HG02840 (cell line): Measurements from ENCODE around the gene SPSB4.
A peak's percentile ranks its signal among the peaks of the same experiment; 100 is the strongest.

Experiments used
- ATAC-seq: cut with Tn5 transposase; IDR thresholded peaks from one replicate; pipeline ENCODE4 v1.9.1; 2021; ENCODE audit warnings: mild to moderate bottlenecking, moderate library complexity, moderate number of reproducible peaks; ENCODE audit not compliant: unreplicated experiment, low FRiP score

SPSB4 gene

GRCh38 chr3:141148770-141149169, 97.6 kb downstream of the SPSB4 start:
- no peak for ATAC-seq

DNA sequence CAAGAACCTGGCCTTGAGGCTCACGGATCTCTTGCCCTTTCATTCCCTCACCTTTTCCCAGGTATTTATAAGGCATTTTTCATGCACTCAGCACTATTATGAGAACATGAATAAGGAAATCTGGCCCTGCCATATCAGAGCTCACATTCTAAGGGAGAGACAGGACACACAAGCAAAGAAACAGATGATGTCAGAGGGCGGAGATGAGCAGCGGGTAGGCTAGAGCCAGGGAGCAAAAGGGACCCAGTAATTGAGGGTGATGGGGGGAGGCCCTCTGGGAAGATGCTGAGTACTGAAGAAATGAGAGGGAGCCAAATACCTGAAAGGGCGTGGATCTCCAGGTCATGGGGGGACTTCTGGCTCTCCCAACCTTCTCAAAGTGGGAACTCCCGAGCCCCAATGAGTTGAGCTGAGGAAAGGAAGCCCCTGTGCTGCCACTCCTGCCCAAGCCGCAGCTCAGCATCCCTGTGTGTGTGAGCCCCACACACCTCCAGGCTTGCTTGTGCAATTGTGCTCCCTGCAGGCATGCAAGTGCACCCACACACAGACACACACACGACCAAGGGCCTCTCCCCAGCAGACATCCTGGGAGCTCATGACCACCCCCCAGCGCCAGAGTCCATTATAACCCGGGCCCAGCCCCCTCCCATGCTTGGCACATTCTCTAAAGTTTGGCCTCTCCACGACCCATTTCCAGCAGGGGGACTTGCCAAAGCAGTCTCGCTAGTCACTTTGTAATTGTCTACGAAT, 99.1 kb downstream of the SPSB4 start:
- ATAC-seq: no peak

DNA sequence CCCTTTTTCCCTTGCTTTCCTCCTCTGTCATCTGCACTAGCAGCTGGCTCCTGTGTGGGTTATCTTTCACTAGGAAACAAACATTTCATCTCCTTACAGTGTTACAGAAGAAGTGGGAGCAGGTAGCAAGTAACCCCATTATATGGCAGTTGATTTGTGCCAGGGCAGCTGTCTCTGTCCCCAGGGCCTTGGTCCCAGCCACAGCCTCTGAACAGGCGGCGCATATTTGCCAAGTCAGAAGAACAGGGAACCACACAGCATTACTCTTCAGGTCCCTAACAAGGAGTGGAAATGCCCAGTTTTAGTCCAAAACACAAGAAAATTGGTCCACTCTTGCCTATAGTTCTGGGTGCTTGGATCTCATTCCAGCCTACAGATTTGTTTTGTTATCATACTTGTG, 99.8 kb downstream of the SPSB4 start:
- ATAC-seq: no peak

DNA sequence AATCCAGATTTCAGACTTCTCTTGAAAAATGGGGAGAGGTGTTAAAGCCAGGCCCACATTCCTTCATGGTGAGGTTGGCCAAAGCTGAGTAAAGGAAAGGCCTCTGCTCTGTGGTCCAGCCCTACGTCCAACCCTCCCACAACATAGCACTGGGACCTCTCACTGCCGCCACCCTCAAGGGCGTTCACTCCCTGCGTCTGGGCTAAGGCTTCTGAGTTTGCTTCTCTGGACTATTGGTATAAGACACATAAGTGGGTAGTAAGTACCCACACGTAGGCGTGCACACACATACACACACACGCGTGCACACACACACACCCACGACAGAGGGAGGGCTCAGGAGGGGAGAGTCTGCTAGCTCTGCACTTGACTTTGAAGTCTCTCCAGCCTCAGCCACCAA, 100.3 kb downstream of the SPSB4 start:
- ATAC-seq: no peak

DNA sequence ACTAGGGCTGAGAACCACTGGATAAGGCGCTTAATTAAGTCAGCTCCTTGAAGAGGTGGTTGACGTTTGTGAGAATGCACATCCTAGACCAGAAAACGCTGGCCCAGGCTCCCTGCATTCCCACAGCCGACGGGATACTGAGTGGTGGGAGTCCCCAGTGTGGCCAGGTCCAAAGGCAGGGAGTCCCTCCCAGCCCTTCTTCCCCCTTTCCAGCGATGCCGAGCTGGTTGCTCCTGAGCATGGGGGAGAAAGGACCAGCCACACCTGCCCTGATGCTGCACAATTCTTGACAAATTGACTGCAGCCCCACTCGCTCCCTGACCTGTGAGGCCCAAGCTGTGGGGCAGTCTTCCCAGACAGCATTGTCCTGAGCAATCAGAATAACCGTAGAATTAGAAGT, 101.0 kb downstream of the SPSB4 start:
- no peak for ATAC-seq

DNA sequence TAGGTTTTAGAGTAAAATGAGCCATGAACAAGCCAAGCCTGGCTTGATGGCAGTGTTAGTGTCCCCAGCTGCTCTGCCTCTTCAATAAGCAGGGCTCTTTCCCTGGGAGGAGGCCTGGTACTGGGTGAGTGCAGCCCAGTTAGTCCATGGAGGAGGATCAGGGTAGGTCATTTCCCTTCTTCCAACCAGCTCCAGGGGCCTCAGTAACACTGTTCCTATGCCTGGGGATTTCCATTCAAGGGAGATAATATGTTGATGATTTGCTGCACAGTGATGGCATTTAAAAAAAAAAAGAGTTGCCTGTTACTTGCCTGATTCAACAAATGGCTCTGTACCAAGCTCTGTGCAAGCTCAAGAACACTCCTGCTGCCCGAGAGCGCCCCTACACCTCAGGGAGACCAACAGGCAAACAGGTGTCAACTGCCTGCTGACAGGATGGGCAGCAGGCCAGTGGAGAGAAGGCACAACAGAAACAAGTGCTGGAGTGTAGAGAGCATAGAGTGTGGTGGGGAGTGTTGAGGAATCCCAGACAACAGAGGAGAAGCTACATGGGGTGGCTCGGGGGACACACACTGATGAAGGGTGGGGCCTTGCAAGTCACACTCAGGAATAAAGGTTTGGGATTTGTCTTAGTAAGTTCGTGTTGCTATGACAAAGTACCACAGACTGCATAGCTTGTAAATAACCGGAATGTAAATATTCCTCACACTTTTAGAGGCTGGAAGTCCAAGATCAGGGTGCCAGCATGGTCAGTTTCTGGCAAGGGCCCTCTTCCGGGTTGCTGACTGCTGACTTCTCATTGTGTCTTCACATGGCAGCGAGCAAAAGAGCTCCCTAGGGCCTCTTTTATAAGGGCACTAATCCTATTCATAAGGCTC, 101.9 kb downstream of the SPSB4 start:
- no peak for ATAC-seq

DNA sequence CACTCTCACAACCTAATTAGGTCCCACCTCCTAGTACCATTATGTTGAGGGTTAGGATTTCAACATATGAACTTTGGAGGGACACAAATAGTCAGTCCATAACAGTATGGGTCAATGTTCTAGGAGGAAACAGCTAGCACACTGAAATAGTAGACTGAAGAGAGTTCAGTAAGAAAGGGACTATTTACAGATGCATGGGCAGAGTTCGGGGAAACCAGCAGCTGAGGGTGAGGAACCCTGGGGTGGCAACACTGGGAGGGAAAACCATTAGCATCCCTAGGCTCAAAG, 102.5 kb downstream of the SPSB4 start:
- no peak for ATAC-seq

DNA sequence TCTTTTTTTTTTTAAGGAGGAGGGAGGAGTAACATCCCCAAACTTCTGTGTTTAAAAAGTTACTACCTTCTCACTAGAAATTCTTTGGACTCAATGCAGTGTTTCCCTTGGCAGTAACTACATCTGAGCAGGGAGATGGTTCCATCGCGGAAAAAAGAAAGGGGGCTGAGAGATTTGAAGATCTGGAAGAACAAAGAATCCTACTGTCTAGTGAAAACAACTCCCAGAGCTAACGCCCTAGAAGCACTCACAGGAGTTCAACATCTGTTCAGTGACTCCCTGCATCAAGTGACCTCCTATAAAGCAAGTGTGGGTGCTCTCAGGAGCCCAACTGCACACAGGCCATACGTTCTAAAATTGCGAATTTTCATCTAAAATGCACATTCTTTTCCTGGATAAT, 113.7 kb downstream of the SPSB4 start:
- no peak for ATAC-seq

DNA sequence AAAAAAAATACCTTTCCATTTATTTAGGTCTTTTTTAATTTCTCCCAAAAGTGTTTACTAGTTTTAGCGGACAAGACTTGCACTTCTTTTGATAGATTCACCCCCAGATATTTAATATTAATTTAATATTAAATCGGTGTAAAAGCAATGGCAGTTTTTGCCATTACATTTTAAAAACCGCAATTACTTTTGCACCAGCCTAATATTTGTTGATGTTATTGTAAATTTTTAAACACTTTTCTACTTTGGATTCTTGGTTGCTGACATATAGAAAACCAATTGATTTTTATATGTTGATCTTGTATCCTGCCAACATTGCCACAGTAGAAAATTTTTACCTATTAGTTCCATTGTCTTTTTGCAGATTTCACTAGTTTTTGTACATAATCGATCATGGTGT, 116.5 kb downstream of the SPSB4 start:
- no peak for ATAC-seq

GRCh38 chr3:141170678-141171295, 119.6 kb downstream of the SPSB4 start:
- no peak for ATAC-seq

GRCh38 chr3:141174674-141175073, 123.5 kb downstream of the SPSB4 start:
- ATAC-seq: no peak

GRCh38 chr3:141176775-141177174, 125.6 kb downstream of the SPSB4 start:
- no peak for ATAC-seq

GRCh38 chr3:141178026-141178425, 126.9 kb downstream of the SPSB4 start:
- no peak for ATAC-seq

DNA sequence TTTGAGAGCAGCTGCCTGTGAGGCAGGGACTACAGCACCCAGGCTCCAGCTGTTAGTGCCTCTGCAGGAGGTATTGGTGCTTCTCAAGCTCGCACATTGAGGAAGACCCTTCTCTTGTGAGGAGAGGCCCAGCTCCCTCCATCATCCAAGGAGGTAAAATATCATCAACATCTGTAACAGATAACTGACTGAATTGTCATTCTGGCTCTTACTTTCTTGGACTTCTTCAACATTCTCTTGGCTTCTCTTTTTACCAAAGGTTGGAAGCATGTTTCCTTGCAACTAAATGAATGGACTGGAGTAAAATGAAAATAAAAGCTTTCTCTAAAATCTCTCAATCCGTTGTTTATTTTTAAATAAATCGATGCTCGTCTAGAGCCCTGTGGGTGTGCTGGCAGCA, 127.4 kb downstream of the SPSB4 start:
- no peak for ATAC-seq

- ATAC-seq: no peak
These were observed 128.8 kb downstream of the SPSB4 start for GRCh38 chr3:141179983-141180382.

DNA sequence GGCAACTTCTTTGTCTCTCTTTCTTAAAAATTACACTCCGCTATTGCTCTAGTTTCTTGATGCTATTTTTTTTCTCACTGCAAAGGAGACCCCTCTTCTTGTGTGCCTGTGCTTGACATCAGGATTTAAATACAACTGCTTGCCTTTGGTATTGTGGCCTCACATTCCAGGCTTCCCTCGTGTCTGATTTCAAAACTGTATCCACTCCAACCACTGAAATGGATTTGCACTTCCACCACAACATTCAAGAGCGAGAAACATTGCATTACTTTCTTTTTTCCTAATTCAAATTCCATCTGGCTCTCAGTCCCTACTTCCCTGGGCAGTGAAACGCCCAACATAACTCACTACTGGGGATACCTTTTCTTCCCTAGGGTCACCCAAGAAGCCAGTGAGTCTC, 130.0 kb downstream of the SPSB4 start:
- ATAC-seq: no peak

GRCh38 chr3:141181819-141182218, 130.7 kb downstream of the SPSB4 start:
- no peak for ATAC-seq

DNA sequence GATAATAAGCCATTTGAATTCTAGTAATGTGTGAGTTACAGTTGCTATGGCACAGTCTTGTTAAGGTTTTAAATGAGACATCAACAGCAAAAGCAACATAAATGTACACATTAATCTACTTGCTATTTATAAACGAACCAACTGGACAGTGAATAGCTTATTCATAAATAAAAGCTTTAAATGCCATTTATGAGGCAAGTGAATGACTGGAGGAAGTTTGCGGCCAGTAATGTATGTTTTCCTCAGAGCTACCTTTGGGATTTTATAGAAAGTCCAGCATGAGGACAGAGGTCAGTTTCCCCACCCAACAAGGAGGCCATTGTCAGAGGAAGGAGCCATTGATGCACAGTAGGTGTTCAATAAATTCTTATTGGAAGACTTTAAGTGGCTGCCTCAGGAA, 132.5 kb downstream of the SPSB4 start:
- no peak for ATAC-seq

DNA sequence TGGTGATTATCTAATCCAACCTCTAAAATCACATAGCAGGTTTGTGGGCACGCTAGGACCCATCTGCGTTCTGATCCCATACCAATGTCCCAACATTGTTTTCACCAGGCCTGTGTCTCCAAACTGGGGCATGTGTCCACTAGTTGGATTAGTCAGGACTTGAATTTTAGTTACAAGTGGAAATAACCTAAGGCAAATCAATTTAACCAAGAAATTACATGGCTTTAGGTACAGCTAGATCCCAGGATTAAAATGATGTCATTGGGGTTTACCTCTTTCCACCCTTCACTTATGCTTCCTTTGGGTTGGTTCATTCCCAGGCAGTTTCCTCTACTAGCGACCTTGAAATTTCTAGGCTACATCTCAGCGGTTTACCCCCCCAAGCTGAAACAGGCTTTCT, 133.3 kb downstream of the SPSB4 start:
- ATAC-seq: no peak

GRCh38 chr3:141191097-141191749, 140.1 kb downstream of the SPSB4 start:
- no peak for ATAC-seq

GRCh38 chr3:141192345-141192744, 141.2 kb downstream of the SPSB4 start:
- ATAC-seq: peak; percentile 98
